Measurements from ENCODE around the gene GPR62. TPM values are rescaled to one million over a fixed set of nuclear protein-coding genes. Genes with fewer than 3 reads are reported as not detected.

GPR62 gene
- polyA plus RNA-seq, 1 donor, result 0.89 TPM

GRCh38 chr3:51937611-51938450, 17.4 kb upstream of the GPR62 start:
- DNase-seq (ENCODE audit: low read depth), result no peak

- no peak for DNase-seq (ENCODE audit: low read depth)
Measured at GRCh38 chr3:51938780-51939425, 16.3 kb upstream of the GPR62 start.

GRCh38 chr3:51940648-51941462, 14.3 kb upstream of the GPR62 start:
- no peak for DNase-seq (ENCODE audit: low read depth)

- no peak for DNase-seq (ENCODE audit: low read depth)
Measured at GRCh38 chr3:51941463-51941797, 13.8 kb upstream of the GPR62 start.

GRCh38 chr3:51941798-51942602, 13.2 kb upstream of the GPR62 start, which contains the start of the genes PARP3 and RRP9:
Gene PARP3, plus strand, starts transcription at chr3:51942363. Its CDS starts 993 bp downstream, at chr3:51943356.
Gene RRP9, minus strand, starts transcription at chr3:51941904. Its CDS starts 37 bp downstream, at chr3:51941867.
- DNase-seq (ENCODE audit: low read depth), result peak; percentile 98

DNA sequence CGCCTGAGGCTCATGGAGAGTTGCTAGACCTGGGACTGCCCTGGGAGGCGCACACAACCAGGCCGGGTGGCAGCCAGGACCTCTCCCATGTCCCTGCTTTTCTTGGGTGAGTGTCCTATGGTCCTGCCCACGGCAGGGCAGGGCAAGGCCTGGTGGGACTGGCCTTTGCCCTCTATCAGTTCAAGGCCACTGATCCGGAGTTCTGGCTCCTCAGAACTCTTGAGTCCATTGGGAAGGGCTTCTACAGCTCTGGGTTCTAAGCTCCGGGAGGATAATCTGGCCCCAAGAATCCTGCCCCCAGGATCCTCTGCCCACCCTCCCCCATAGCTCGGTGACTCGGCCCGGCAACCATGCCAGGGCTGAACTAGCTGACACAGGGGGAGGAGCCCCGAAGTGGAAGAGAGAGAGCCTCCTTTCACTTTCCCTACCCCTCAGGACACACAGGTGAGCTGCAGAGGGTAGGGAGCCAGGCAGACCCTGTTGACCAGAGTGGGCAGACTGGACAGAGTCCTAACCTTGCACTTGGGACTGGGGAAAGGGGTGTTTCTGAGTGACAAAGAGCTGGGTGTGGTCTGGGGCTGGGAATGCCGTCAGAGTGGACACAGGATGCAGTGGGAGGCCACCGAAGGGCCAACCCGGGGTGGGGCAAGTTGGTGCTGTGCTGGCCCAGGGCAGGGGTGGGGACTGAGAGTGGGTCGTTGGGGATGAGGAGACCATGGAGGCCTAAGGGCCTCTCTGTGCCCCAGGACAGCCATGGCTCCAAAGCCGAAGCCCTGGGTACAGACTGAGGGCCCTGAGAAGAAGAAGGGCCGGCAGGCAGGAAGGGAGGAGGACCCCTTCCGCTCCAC, 12.4 kb upstream of the GPR62 start:
- DNase-seq (ENCODE audit: low read depth), result no peak

DNA sequence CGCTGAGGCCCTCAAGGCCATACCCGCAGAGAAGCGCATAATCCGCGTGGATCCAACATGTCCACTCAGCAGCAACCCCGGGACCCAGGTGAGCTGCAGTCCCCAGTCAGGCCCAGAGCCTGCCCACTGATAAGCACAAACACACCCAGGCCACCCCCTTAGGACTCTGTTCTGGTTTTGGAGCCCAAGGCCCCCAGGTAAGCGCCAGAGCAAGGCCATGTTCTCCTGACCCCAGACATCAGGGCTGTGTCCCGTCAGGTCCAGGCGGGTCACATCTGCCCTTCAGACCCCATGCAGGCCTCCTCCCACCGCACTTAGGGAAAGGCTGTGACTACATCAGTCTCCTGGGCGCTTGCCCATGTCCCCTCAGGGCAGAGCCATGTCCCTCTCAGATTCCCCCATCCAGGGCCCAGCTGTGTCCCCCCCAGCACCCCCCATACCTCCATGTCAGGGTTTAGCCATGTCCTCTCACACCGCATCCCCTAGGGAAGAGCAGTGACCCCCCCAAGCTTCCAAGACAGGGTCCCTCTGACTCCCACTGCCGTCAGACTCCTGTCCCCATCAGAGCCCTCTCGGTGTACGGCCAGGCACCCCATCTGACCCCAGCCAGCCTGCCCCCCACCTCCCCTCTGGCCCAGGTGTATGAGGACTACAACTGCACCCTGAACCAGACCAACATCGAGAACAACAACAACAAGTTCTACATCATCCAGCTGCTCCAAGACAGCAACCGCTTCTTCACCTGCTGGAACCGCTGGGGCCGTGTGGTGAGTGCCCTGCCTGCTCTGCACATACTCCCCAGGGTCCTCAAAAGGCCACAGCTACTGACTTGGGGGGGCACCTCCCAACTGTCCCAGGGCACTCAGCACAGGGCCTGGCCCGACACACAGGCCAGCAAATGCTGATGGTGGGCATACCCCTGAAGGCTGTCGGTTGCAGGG, 11.5 kb upstream of the GPR62 start:
- DNase-seq (ENCODE audit: low read depth), result no peak

DNA sequence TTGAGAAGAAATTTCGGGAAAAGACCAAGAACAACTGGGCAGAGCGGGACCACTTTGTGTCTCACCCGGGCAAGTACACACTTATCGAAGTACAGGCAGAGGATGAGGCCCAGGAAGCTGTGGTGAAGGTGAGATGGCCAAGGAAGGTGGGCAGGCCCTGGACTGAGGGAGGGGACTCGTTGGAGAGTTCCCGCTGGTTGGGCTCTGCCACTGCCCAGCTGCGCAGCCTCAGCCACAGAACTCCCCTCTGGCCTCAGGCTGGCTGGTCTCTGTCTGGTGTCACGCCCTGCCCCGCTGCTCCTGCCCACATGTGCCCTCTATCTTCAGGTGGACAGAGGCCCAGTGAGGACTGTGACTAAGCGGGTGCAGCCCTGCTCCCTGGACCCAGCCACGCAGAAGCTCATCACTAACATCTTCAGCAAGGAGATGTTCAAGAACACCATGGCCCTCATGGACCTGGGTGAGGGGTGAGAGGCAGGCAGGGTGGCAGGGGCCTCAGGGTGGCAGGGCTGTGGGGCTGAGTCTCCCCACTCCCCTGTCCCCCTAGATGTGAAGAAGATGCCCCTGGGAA, 10.6 kb upstream of the GPR62 start:
- no peak for DNase-seq (ENCODE audit: low read depth)

GRCh38 chr3:51945031-51945840, 9.9 kb upstream of the GPR62 start:
- DNase-seq (ENCODE audit: low read depth), result no peak

DNA sequence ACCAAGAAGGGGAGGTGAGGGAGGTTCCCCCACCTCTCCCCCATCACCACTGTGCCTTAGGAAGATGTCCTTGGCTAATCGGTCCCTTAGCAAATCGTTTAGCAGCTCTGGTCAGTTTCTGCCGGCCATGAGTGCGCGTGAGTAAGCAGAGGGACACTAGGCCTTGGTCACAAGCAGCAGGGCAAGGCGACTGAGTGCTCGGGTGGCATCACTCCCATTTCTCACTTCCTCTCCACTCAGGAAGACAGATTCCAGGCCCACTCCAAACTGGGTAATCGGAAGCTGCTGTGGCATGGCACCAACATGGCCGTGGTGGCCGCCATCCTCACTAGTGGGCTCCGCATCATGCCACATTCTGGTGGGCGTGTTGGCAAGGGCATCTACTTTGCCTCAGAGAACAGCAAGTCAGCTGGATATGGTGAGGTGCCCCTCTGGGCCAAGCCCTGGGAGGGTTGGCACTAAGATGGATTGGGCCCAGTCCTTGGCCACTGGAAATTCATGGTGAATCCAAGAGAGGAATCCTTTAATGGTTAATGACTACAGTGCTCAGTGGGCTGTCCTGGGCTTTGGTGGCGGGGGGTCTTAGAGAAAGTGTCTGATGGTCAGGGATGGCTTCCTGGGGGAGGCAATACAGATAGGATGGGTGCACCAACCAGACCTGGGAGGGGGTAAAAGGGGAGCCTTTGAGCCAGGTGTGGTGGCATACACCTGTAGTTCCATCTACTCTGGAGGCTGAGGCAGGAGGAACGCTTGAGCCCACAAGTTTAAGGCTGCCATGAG, 9.1 kb upstream of the GPR62 start:
- no peak for DNase-seq (ENCODE audit: low read depth)

DNA sequence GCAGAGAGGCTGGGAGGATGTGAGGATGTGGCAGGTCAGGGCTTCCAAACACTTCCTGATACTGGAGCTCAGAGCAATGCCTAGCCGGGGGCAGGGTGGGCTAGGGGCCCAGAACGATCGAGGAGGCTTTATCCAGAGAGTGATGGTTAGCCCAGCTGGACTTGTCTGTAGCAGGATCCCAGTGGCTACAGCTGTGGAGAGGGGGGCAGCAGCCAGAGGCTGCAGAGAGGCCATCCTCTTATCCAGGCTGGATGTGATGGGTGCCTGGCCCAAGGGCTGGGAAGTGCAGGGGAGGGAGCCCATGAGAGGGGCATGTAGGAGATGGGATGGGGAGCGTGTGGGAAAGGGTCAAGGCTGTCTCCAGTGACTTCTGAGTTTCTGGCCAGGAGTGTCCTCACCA, 8.4 kb upstream of the GPR62 start:
- DNase-seq (ENCODE audit: low read depth), result no peak

DNA sequence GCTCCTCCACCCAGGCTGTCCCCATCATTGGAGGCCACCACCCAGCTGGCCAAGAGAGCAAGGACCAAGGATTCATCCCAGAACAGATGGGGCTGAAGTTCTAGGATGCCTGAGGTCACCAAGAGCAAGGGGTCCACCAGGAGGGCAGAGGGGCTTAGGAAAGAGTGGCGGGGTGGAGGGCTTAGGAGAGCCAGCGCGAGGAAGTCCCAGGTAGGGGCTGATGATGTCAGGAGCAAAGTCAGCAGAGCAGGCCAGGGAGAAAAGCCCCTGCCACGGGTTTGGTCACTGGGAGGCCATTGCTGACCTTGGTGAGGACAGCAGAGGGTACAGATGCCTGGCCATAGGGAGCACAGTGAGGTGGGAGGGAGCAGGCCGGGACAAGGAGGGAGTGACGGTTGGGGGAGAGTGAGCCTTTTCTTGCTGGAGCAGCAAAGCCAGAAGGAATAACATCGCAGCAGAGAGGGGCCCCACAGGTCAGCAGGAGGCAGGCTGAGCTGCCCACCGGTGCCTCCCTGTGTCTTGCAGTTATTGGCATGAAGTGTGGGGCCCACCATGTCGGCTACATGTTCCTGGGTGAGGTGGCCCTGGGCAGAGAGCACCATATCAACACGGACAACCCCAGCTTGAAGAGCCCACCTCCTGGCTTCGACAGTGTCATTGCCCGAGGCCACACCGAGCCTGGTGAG, 7.8 kb upstream of the GPR62 start:
- DNase-seq (ENCODE audit: low read depth), result no peak

DNA sequence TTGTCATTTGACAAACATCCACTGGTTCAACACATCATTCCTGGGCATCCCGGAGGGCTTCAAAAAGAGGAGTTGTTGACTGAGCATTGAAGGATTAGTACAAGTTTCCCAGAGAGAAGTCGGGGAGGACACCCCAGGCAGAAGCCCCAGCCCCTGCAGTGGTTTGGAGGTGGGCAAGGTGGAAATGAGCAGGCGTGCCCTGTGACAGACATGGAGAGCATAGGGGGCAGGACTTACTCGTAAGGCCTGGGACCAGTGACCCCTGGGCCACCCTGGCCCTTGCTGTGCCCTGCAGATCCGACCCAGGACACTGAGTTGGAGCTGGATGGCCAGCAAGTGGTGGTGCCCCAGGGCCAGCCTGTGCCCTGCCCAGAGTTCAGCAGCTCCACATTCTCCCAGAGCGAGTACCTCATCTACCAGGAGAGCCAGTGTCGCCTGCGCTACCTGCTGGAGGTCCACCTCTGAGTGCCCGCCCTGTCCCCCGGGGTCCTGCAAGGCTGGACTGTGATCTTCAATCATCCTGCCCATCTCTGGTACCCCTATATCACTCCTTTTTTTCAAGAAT, 7.1 kb upstream of the GPR62 start:
- no peak for DNase-seq (ENCODE audit: low read depth)

DNA sequence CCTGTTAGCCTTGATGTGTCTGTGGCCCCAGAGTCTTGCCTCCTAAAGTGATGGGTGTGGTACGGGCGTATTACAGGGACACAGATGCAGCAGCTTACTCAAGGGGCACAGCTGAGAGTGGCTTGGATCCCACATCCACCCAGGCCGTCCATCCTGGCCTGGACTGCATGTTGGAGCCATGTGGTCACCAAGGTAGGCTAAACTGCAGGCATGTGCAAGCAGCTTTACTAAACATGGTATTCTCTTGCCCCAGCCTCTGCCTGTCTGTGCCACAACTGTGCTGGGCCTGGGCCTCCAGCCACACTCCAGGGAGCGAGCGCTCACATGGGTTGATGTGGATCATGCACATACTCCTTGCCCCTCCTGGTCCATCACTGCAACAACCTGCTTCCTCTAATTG, 6.1 kb upstream of the GPR62 start:
- no peak for DNase-seq (ENCODE audit: low read depth)

DNA sequence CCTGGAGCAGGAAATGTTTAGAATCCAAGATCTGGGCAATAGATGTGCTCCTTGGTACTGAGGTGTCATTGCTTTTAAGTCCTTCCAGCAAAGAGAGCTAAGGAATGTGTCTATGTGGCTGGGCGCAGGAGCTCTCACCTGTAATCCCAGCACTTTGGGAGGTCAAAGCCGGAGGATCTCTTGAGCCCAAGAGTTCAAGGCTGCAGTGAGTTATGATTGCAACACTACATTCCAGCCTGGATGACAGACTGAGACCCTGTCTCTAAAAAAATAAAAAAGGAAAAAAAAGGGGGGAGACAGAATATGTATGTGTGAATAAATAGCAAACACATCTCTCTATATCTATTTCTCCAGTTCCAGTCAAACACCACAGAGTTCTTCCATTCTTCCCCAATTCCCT, 4.3 kb upstream of the GPR62 start:
- DNase-seq (ENCODE audit: low read depth), result no peak

DNA sequence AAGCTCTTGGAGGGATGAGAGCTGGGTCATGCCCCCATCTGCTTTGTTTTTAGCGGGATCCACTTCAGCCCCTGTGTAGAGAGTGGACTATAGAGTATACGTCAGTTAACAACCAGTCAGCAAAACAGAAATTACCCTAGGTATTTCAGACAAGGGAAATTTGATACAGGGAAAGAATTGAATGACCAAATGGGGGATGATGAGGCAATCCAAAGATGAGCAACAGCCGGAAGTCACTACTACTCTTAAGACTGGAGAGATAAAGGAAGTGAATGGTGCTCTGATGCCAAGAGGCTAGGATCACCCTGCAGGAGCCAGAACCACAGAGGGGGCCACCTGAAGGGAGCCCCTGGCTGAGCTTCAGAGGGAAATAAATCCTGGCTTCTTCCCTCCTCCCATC, 1.7 kb upstream of the GPR62 start:
- no peak for DNase-seq (ENCODE audit: low read depth)

DNA sequence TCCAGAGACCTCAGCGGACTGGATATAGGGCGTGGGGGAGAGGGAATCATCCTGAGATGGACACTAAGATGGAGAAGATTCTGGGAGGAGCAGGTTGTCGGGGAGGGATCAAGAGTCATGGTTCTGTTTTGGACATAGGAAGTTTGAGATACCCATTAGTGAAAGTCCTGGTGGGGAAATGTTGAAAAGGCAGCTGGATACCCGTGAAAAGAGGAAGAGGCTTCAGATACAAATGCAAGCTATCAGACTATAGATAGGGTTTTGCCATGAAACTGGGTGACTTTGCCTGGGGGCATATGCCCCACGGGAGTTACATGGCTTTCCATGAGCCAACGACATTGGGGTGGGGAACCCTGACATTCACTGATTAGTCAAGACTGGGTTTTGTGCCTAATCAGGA, 1.1 kb upstream of the GPR62 start:
- DNase-seq (ENCODE audit: low read depth), result no peak
